ENCODE measurements around the gene CCR5AS.

The CCR5AS gene

DNA sequence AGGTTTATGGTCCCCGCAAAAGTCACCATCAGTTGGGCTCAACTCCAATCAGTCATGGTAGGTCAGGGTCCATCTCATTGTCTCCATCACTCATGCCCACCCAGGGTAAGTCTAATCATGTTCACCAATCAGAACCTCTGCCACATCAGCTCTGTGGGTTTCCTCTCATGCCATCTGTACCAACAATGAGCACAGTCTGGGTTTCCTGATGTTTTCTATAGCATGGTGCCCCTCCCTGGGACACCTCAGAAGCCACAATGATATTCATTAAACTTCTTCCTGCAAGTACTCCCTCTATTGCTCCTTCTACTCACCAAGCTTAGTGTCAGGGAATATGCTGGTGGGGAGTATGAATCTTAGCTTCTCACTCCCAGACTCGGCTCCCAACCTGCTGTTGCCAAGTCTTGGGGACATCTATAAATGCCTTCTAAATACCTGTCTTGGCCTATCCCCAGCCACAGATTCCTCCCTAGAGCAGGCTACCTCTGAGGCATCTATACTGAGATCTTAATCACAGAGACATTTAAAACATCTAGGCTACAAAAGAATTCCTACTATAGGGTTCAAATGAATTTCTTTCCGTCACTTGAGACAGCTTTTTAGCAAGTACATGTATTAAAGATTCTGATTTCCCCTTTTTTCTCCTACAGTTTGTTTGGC lies 57.9 kb downstream of the CCR5AS start (continued):
- TF ChIP-seq CBX8 (IDR thresholded peaks at IDR 0.05; ENCODE audit: borderline replicate concordance, low read depth, low read length), result no peak
- no peak for TF ChIP-seq SP1 (IDR thresholded peaks at IDR 0.05; ENCODE audit: low read depth, low read length)
- TF ChIP-seq KDM1A (IDR thresholded peaks at IDR 0.05; ENCODE audit: borderline replicate concordance, low read length), result no peak
